Endodermal cell (in vitro differentiated cells): Measurements from ENCODE around the gene NEK10. TPM values are rescaled to one million over a fixed set of nuclear protein-coding genes. Genes with fewer than 3 reads are reported as not detected.
A peak's percentile ranks its signal among the peaks of the same experiment; 100 is the strongest.

Source experiments
- DNase-seq: peaks from one replicate; pipeline ENCODE4 v3.0.0-alpha.2; 2017
- H3K27ac ChIP-seq: 2 replicates; pipeline ENCODE4 v1.5.1; 2013; ENCODE audit warnings: mild to moderate bottlenecking, low read depth, low read length, moderate library complexity
- H3K27me3 ChIP-seq: 2 replicates; pipeline ENCODE4 v1.6.1; 2013; ENCODE audit warnings: mild to moderate bottlenecking, low read length, moderate library complexity; ENCODE audit not compliant: insufficient read depth, control insufficient read depth, poor library complexity, severe bottlenecking
- H3K36me3 ChIP-seq: 2 replicates; pipeline ENCODE4 v1.7.0; 2013; ENCODE audit warnings: mild to moderate bottlenecking, low read length, moderate library complexity; ENCODE audit not compliant: control insufficient read depth, insufficient read depth
- H3K4me1 ChIP-seq: one replicate; pipeline ENCODE4 v1.7.0; 2013; ENCODE audit warnings: low read length; ENCODE audit not compliant: control insufficient read depth, insufficient read depth
- H3K4me3 ChIP-seq: 2 replicates; pipeline ENCODE4 v1.5.1; 2013; ENCODE audit warnings: mild to moderate bottlenecking, low read length, moderate library complexity
- H3K9ac ChIP-seq: 2 replicates; pipeline ENCODE4 v1.6.1; 2013; ENCODE audit warnings: mild to moderate bottlenecking, low read length, moderate library complexity; ENCODE audit not compliant: poor library complexity, severe bottlenecking; ENCODE audit errors: extremely low read depth
- H3K9me3 ChIP-seq: 2 replicates; pipeline ENCODE4 v1.6.1; 2013; ENCODE audit warnings: mild to moderate bottlenecking, low read length, moderate library complexity; ENCODE audit not compliant: control insufficient read depth
- H3K27ac Mint-ChIP-seq: 2 replicates; pipeline ENCODE4 v1.8.0; 2020; ENCODE audit warnings: mixed read lengths
- H3K27me3 Mint-ChIP-seq: 2 replicates; pipeline ENCODE4 v1.8.0; 2021; ENCODE audit warnings: mild to moderate bottlenecking, mixed read lengths; ENCODE audit not compliant: insufficient read depth
- H3K36me3 Mint-ChIP-seq: 2 replicates; pipeline ENCODE4 v1.8.0; 2020; ENCODE audit warnings: low read depth, mixed read lengths
- H3K4me1 Mint-ChIP-seq: 2 replicates; pipeline ENCODE4 v1.8.0; 2020; ENCODE audit warnings: mixed read lengths
- H3K4me3 Mint-ChIP-seq: 2 replicates; pipeline ENCODE4 v1.8.0; 2020; ENCODE audit warnings: mild to moderate bottlenecking, moderate library complexity, mixed read lengths
- H3K9me3 Mint-ChIP-seq: 2 replicates; pipeline ENCODE4 v1.8.0; 2020; ENCODE audit warnings: mild to moderate bottlenecking, mixed read lengths
- WGBS, 2 experiments: methylation state at CpG; one replicate each; pipeline versions ENCODE4 v1.1.5 to v1.1.7; 2013; ENCODE audit warnings: missing lambda C conversion rate in 2 of 2, mixed read lengths in 1 of 2; ENCODE audit not compliant: insufficient coverage in 1 of 2, insufficient read length in 1 of 2; 5-methylcytosine and 5-hydroxymethylcytosine counted together
- total RNA-seq, 2 donors: library from RNA; stranded (reverse); fragmentation: NEBNext Ultra II Directional in 1 of 2; extraction: Animal tissue kit (Norgen Biotek cat#: 25700) in 1 of 2; gene quantifications; 2 replicates in 1 of 2; 3 replicates in 1 of 2; pipeline ENCODE4 v1.2.1, GENCODE V29; 2021
- TF ChIP-seq, protein P1 (sequence below): fragments of 200-600 bp; sonication (generic); conservative IDR thresholded peaks from 2 replicates; pipeline ENCODE4 v1.5.0; 2021; ENCODE audit warnings: antibody characterized with exemption, mild to moderate bottlenecking

Gene NEK10
- total RNA-seq, 2 donors from 2014 or later: 1.3 to 2.4 TPM

DNA sequence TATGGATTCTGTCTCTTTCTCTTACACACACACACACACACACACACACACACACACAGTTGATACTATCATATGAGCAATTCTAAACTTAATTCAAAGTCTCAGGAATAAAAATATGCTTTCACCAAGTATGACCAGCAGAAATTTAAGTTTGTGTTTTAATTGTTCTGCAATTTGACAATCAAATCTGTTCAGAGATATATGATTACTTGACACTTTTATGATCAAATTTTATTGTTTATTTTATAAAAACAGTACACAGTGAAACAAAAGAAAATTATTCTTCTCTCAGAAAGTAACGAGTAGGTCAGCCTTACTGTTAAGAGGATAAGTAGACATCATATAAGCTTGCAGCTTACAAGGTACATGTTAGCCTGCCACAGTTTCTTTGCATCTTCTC, 114.3 kb downstream of the NEK10 start:
- peaks cover 10% of the 10 kb centered on the region for H3K9me3 Mint-ChIP-seq
- 95% methylated on average over 1 of the region's 1 CpG; no CpG with 5 or more reads in 1 of the 2 experiments for WGBS, 2 experiments
- H3K4me1 Mint-ChIP-seq: no peaks in the 10 kb centered on the region
- Histone ChIP-seq H3K36me3 (no peaks in the 10 kb centered on the region), H3K27me3 (no peaks in the 10 kb centered on the region), H3K9me3 (no peaks in the 10 kb centered on the region), H3K4me1 (no peaks in the 10 kb centered on the region), H3K27ac (no peak overlapping the region), H3K9ac (no peak overlapping the region), H3K4me3 (no peak overlapping the region)
- H3K4me3 Mint-ChIP-seq: no peak overlapping the region
- no peak for DNase-seq
- TF ChIP-seq, protein P1, sequence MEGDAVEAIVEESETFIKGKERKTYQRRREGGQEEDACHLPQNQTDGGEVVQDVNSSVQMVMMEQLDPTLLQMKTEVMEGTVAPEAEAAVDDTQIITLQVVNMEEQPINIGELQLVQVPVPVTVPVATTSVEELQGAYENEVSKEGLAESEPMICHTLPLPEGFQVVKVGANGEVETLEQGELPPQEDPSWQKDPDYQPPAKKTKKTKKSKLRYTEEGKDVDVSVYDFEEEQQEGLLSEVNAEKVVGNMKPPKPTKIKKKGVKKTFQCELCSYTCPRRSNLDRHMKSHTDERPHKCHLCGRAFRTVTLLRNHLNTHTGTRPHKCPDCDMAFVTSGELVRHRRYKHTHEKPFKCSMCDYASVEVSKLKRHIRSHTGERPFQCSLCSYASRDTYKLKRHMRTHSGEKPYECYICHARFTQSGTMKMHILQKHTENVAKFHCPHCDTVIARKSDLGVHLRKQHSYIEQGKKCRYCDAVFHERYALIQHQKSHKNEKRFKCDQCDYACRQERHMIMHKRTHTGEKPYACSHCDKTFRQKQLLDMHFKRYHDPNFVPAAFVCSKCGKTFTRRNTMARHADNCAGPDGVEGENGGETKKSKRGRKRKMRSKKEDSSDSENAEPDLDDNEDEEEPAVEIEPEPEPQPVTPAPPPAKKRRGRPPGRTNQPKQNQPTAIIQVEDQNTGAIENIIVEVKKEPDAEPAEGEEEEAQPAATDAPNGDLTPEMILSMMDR: no peak
- H3K27me3 Mint-ChIP-seq: no peaks in the 10 kb centered on the region
- H3K27ac Mint-ChIP-seq: no peak overlapping the region
- H3K36me3 Mint-ChIP-seq: no peaks in the 10 kb centered on the region

GRCh38 chr3:27253831-27254230, 115.4 kb downstream of the NEK10 start:
- no peak overlapping the region for H3K27ac ChIP-seq
- H3K4me3 ChIP-seq: no peak overlapping the region
- Mint-ChIP-seq H3K27me3 (no peaks in the 10 kb centered on the region), H3K4me1 (no peaks in the 10 kb centered on the region), H3K4me3 (no peak overlapping the region), H3K27ac (no peak overlapping the region), H3K36me3 (no peaks in the 10 kb centered on the region), H3K9me3 (peaks cover 2% of the 10 kb centered on the region)
- no peak overlapping the region for H3K9ac ChIP-seq
- 81% methylated on average over 7 of the region's 7 CpGs; no CpG with 5 or more reads in 1 of the 2 experiments for WGBS, 2 experiments
- DNase-seq: peak; percentile 78
- H3K9me3 ChIP-seq: no peaks in the 10 kb centered on the region
- H3K36me3 ChIP-seq: no peaks in the 10 kb centered on the region
- TF ChIP-seq, protein P1: peak; percentile 72
- no peaks in the 10 kb centered on the region for H3K27me3 ChIP-seq
- no peaks in the 10 kb centered on the region for H3K4me1 ChIP-seq

GRCh38 chr3:27253391-27253790, 115.8 kb downstream of the NEK10 start:
- H3K4me3 ChIP-seq: no peak overlapping the region
- no peaks in the 10 kb centered on the region for H3K4me1 ChIP-seq
- H3K36me3 Mint-ChIP-seq: no peaks in the 10 kb centered on the region
- no peaks in the 10 kb centered on the region for H3K27me3 Mint-ChIP-seq
- no peaks in the 10 kb centered on the region for H3K27me3 ChIP-seq
- no peaks in the 10 kb centered on the region for H3K9me3 ChIP-seq
- no peak for DNase-seq
- no peak overlapping the region for H3K27ac Mint-ChIP-seq
- WGBS, 2 experiments: 50 to 65% methylated on average over 1 of the region's 1 CpG
- no peak overlapping the region for H3K4me3 Mint-ChIP-seq
- H3K9me3 Mint-ChIP-seq: no peaks in the 10 kb centered on the region
- H3K4me1 Mint-ChIP-seq: no peaks in the 10 kb centered on the region
- no peak overlapping the region for H3K9ac ChIP-seq
- TF ChIP-seq, protein P1: no peak
- no peak overlapping the region for H3K27ac ChIP-seq
- H3K36me3 ChIP-seq: no peaks in the 10 kb centered on the region
